Osteoblast (primary cell): ENCODE data around the gene TIA1. TPM values are rescaled to one million over a fixed set of nuclear protein-coding genes. Genes with fewer than 3 reads are reported as not detected.
"Not testable (repeated sequence)": the region's sequence is repeated elsewhere in the genome, so short reads cannot be mapped to it uniquely, and the experiment has no call there.

Source experiments
- DNase-seq: peaks from one replicate; pipeline ENCODE4 v3.0.0; 2011; ENCODE audit warnings: low spot score, mixed read lengths; ENCODE audit not compliant: insufficient read length; ENCODE audit errors: missing footprints
- H2AFZ ChIP-seq: 2 replicates; pipeline ENCODE4 v1.6.0; 2011; ENCODE audit warnings: mild to moderate bottlenecking, low read length
- H3K27ac ChIP-seq: 2 replicates; pipeline ENCODE4 v1.5.1; 2011; ENCODE audit warnings: mild to moderate bottlenecking, low read depth, low read length, moderate library complexity
- H3K27me3 ChIP-seq: 2 replicates; pipeline ENCODE4 v1.6.0; 2012; ENCODE audit warnings: mild to moderate bottlenecking, control low read depth, inconsistent platforms, low read length, moderate library complexity; ENCODE audit not compliant: insufficient read depth
- H3K36me3 ChIP-seq: 2 replicates; pipeline ENCODE4 v1.5.1; 2011; ENCODE audit warnings: mild to moderate bottlenecking, low read length, control low read depth, moderate library complexity; ENCODE audit not compliant: insufficient read depth
- H3K4me1 ChIP-seq: 2 replicates; pipeline ENCODE4 v1.5.1; 2011; ENCODE audit warnings: mild to moderate bottlenecking, low read length, control low read depth, moderate library complexity; ENCODE audit not compliant: insufficient read depth
- H3K4me2 ChIP-seq: 2 replicates; pipeline ENCODE4 v1.6.0; 2011; ENCODE audit warnings: mild to moderate bottlenecking, low read length; ENCODE audit not compliant: insufficient read depth
- H3K4me3 ChIP-seq: fragments of 200-600 bp; sonication (generic); 3 replicates; pipeline ENCODE4 v1.5.1; 2012; ENCODE audit warnings: mild to moderate bottlenecking, low read length, inconsistent platforms; ENCODE audit not compliant: insufficient read depth
- H3K79me2 ChIP-seq: 2 replicates; pipeline ENCODE4 v1.6.0; 2012; ENCODE audit warnings: mild to moderate bottlenecking, low read length, control low read depth, inconsistent platforms; ENCODE audit not compliant: insufficient read depth
- H3K9me3 ChIP-seq: 2 replicates; pipeline ENCODE4 v1.5.1; 2011; ENCODE audit warnings: low read depth, low read length, control low read depth
- H4K20me1 ChIP-seq: 2 replicates; pipeline ENCODE4 v1.6.0; 2012; ENCODE audit warnings: mild to moderate bottlenecking, low read length, control low read depth; ENCODE audit not compliant: insufficient read depth
- CTCF ChIP-seq: IDR thresholded peaks from 2 replicates; pipeline ENCODE4 v1.5.1; 2011; ENCODE audit warnings: mild to moderate bottlenecking, low read depth, low read length, moderate library complexity; ENCODE audit errors: extremely low read depth
- small RNA-seq: library from RNA; depleted of rRNA; stranded (forward); fragments of <200 nt; gene quantifications from one replicate; pipeline ENCODE3, GENCODE V24; 2012
- total RNA-seq: library from RNA; depleted of rRNA; stranded (reverse); fragments of >200 nt; gene quantifications from 2 replicates; pipeline ENCODE4 v1.2.3, GENCODE V29; 2012

TIA1 gene
- total RNA-seq, 1 donor = 87.6 TPM

- H3K4me3 ChIP-seq = no peak overlapping the region
- no peaks in the 10 kb centered on the region for H3K79me2 ChIP-seq
- no peak for DNase-seq
- peaks cover 29% of the 10 kb centered on the region for H3K36me3 ChIP-seq
- no peaks in the 10 kb centered on the region for H4K20me1 ChIP-seq
- H3K27me3 ChIP-seq = no peaks in the 10 kb centered on the region
- no peak overlapping the region for H3K27ac ChIP-seq
- H3K9me3 ChIP-seq = no peaks in the 10 kb centered on the region
- no peak overlapping the region for H3K4me2 ChIP-seq
- no peaks in the 10 kb centered on the region for H3K4me1 ChIP-seq
- no peak for TF ChIP-seq CTCF
- H2AFZ ChIP-seq = no peak overlapping the region
Measured at GRCh38 chr2:70173520-70173919, 74.9 kb downstream of the TIA1 start.

GRCh38 chr2:70169654-70170245 lies 78.7 kb downstream of the TIA1 start:
- H3K4me3 ChIP-seq, H3K4me1 ChIP-seq, H3K27me3 ChIP-seq, H3K27ac ChIP-seq, DNase-seq, H3K4me2 ChIP-seq, H4K20me1 ChIP-seq, H3K79me2 ChIP-seq, H3K9me3 ChIP-seq, H2AFZ ChIP-seq: not testable (repeated sequence)
- H3K36me3 ChIP-seq = peaks cover 20% of the 10 kb centered on the region

GRCh38 chr2:70161069-70161534 lies 87.3 kb downstream of the TIA1 start:
- Histone ChIP-seq H3K36me3 (peaks cover 22% of the 10 kb centered on the region), H3K4me2 (no peak overlapping the region), H3K4me3 (no peak overlapping the region), H3K79me2 (no peaks in the 10 kb centered on the region), H2AFZ (no peak overlapping the region), H3K27ac (no peak overlapping the region), H3K4me1 (no peaks in the 10 kb centered on the region), H3K9me3 (no peaks in the 10 kb centered on the region), H3K27me3 (no peaks in the 10 kb centered on the region), H4K20me1 (no peaks in the 10 kb centered on the region)
- TF ChIP-seq CTCF = no peak
- DNase-seq = no peak

GRCh38 chr2:70160545-70160944 lies 87.9 kb downstream of the TIA1 start:
- Histone ChIP-seq H3K79me2 (no peaks in the 10 kb centered on the region), H4K20me1 (no peaks in the 10 kb centered on the region), H2AFZ (no peak overlapping the region), H3K4me2 (no peak overlapping the region), H3K36me3 (peaks cover 22% of the 10 kb centered on the region), H3K27me3 (no peaks in the 10 kb centered on the region), H3K27ac (no peak overlapping the region), H3K4me3 (no peak overlapping the region), H3K9me3 (no peaks in the 10 kb centered on the region), H3K4me1 (no peaks in the 10 kb centered on the region)
- peak; percentile 64 for DNase-seq
- TF ChIP-seq CTCF = no peak

Small RNAs within 50 kb of the gene (small RNA-seq; reads per million reads assigned to genes)
- gene AC016700.2 (not detected), gene MIR1285-2 (not detected)

Other genes with a start within 250 kb of the TIA1 start
- 55.7 and 70.7 TPM in 2 replicates for gene PCBP1, start 161.2 kb downstream of the TIA1 start, total RNA-seq
- gene C2orf42, start 57.6 kb downstream of the TIA1 start, total RNA-seq = 24.5 and 25.0 TPM in 2 replicates
- 74.2 and 82.2 TPM in 2 replicates for gene PCYOX1, start 9.5 kb upstream of the TIA1 start, total RNA-seq
- gene SNRPG, start 45.1 kb upstream of the TIA1 start, total RNA-seq = 89.9 and 97.4 TPM in 2 replicates
- 21.7 and 31.5 TPM in 2 replicates for gene FAM136A, start 53.4 kb upstream of the TIA1 start, total RNA-seq